ENCODE results near the gene PODNL1.
A peak's percentile ranks its signal among the peaks of the same experiment; 100 is the strongest.

Gene PODNL1

GRCh38 chr19:13884726-13885591, 53.3 kb downstream of the PODNL1 start:
- 0 out of 2 replicates have a peak, but pooled peaks cover 2% of the 10 kb centered on the region for H3K4me1 ChIP-seq (ENCODE audit: control insufficient read depth, insufficient read depth, low read length)
- CTCF ChIA-PET, result interaction anchor here (0.6 to 1.6 kb wide), 5 partner anchors 10 to 218 kb away, joined by 3 to 5 read pairs (median 3); no protein-coding TSS in a partner anchor
- H3K36me3 ChIP-seq (ENCODE audit: control insufficient read depth in 2 of 2, insufficient read depth in 1 of 2, low read length in 2 of 2), result no peaks in the 10 kb centered on the region
- no peaks in the 10 kb centered on the region for H3K9me3 ChIP-seq (ENCODE audit: control insufficient read depth, insufficient read depth, low read depth, low read length)
- no peak overlapping the region for H3K4me3 ChIP-seq (ENCODE audit: low read depth, low read length)
- TF ChIP-seq ZNF174 (tag by site-specific recombination; IDR thresholded peaks at IDR 0.05) (no peak), TRIM28 (IDR thresholded peaks at IDR 0.05; ENCODE audit: borderline replicate concordance, low read length) (no peak), KLF1 (tag by site-specific recombination; IDR thresholded peaks at IDR 0.05) (peak; percentile 80), ZNF548 (tag by site-specific recombination; IDR thresholded peaks at IDR 0.05) (no peak), OSR2 (tag by site-specific recombination; IDR thresholded peaks at IDR 0.05) (no peak), ZNF350 (tag by site-specific recombination; IDR thresholded peaks at IDR 0.05) (no peak), EGR2 (tag by site-specific recombination; IDR thresholded peaks at IDR 0.05; ENCODE audit: low read depth) (peak; percentile 91), ZNF792 (tag by site-specific recombination; IDR thresholded peaks at IDR 0.05) (no peak), ZNF830 (tag by site-specific recombination; IDR thresholded peaks at IDR 0.05; ENCODE audit: low read depth) (no peak), GLI2 (tag by site-specific recombination; IDR thresholded peaks at IDR 0.05; ENCODE audit: borderline replicate concordance, low read depth) (no peak), ZNF843 (tag by site-specific recombination; IDR thresholded peaks at IDR 0.05) (no peak), ZNF544 (tag by site-specific recombination; IDR thresholded peaks at IDR 0.05) (no peak), ZBTB48 (tag by site-specific recombination; IDR thresholded peaks at IDR 0.05) (no peak), BCL11B (tag by site-specific recombination; IDR thresholded peaks at IDR 0.05; ENCODE audit: low read depth) (no peak), ZNF473 (tag by site-specific recombination; IDR thresholded peaks at IDR 0.05) (no peak), ZNF341 (tag by site-specific recombination; IDR thresholded peaks at IDR 0.05; ENCODE audit: low read depth) (peak; percentile 69), ZNF391 (tag by site-specific recombination; IDR thresholded peaks at IDR 0.05; ENCODE audit: borderline replicate concordance, low read depth) (no peak), ZNF626 (tag by site-specific recombination; IDR thresholded peaks at IDR 0.05) (no peak), SCRT2 (tag by site-specific recombination; IDR thresholded peaks at IDR 0.05) (no peak), ZIC2 (tag by site-specific recombination; IDR thresholded peaks at IDR 0.05) (peak; percentile 82), ZFHX2 (tag by site-specific recombination; conservative IDR thresholded peaks at IDR 0.05) (peak; percentile 92), ZNF292 (tag by site-specific recombination; IDR thresholded peaks at IDR 0.05; ENCODE audit: borderline replicate concordance, low read depth) (no peak)
- TF ChIP-seq, protein P1, sequence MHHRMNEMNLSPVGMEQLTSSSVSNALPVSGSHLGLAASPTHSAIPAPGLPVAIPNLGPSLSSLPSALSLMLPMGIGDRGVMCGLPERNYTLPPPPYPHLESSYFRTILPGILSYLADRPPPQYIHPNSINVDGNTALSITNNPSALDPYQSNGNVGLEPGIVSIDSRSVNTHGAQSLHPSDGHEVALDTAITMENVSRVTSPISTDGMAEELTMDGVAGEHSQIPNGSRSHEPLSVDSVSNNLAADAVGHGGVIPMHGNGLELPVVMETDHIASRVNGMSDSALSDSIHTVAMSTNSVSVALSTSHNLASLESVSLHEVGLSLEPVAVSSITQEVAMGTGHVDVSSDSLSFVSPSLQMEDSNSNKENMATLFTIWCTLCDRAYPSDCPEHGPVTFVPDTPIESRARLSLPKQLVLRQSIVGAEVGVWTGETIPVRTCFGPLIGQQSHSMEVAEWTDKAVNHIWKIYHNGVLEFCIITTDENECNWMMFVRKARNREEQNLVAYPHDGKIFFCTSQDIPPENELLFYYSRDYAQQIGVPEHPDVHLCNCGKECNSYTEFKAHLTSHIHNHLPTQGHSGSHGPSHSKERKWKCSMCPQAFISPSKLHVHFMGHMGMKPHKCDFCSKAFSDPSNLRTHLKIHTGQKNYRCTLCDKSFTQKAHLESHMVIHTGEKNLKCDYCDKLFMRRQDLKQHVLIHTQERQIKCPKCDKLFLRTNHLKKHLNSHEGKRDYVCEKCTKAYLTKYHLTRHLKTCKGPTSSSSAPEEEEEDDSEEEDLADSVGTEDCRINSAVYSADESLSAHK (tag by site-specific recombination; IDR thresholded peaks at IDR 0.05), result no peak
- TF ChIP-seq, protein P2, sequence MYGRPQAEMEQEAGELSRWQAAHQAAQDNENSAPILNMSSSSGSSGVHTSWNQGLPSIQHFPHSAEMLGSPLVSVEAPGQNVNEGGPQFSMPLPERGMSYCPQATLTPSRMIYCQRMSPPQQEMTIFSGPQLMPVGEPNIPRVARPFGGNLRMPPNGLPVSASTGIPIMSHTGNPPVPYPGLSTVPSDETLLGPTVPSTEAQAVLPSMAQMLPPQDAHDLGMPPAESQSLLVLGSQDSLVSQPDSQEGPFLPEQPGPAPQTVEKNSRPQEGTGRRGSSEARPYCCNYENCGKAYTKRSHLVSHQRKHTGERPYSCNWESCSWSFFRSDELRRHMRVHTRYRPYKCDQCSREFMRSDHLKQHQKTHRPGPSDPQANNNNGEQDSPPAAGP (tag by site-specific recombination; IDR thresholded peaks at IDR 0.05), result peak; percentile 43; the same call in 1 of the 2 replicates
- POLR2A ChIA-PET, result interaction anchor here (0.6 kb wide), 1 partner anchor 396 kb away, joined by 7 read pairs; no protein-coding TSS in a partner anchor
- no peak overlapping the region for H3K27ac ChIP-seq (ENCODE audit: extremely low read depth, low read depth, low read length)

Data from HEK293 (cell line).